ENCODE results near the gene USH1G.

The USH1G gene

GRCh38 chr17:74903034-74903433 lies 20.0 kb downstream of the USH1G start:
- H3K4me2 ChIP-seq (ENCODE audit: low read length), result no peak overlapping the region
- H2AFZ ChIP-seq (ENCODE audit: low read length), result no peak overlapping the region
- no peaks in the 10 kb centered on the region for H3K79me2 ChIP-seq (ENCODE audit: insufficient read depth, low read length)
- H4K20me1 ChIP-seq (ENCODE audit: insufficient read depth, low read length), result no peaks in the 10 kb centered on the region
- no peaks in the 10 kb centered on the region for H3F3A ChIP-seq (ENCODE audit: insufficient read depth, low read length)
- H3K27me3 ChIP-seq (ENCODE audit: insufficient read depth, low read length), result no peaks in the 10 kb centered on the region
- H3K4me1 ChIP-seq (ENCODE audit: insufficient read depth, low read length, severe bottlenecking), result no peaks in the 10 kb centered on the region
- no peak overlapping the region for H3K9ac ChIP-seq (ENCODE audit: low read length)
- no peaks in the 10 kb centered on the region for H3K9me2 ChIP-seq (ENCODE audit: low read depth, low read length)
- TF ChIP-seq EZH2 (IDR thresholded peaks at IDR 0.05; ENCODE audit: borderline replicate concordance, low read length) (no peak), CTCF (IDR thresholded peaks at IDR 0.05; ENCODE audit: low read length) (no peak)
- no peaks in the 10 kb centered on the region for H3K36me3 ChIP-seq (ENCODE audit: insufficient read depth, low read length)
- no peak overlapping the region for H3K27ac ChIP-seq (ENCODE audit: low read depth, low read length, poor library complexity, severe bottlenecking)
- no peaks in the 10 kb centered on the region for H3K9me3 ChIP-seq (ENCODE audit: low read length)
- no peak overlapping the region for H3K4me3 ChIP-seq (ENCODE audit: low read depth, low read length, poor library complexity, severe bottlenecking)

GRCh38 chr17:74901353-74902135 lies 21.5 kb downstream of the USH1G start:
- H4K20me1 ChIP-seq (ENCODE audit: insufficient read depth, low read length), result no peaks in the 10 kb centered on the region
- TF ChIP-seq CTCF (IDR thresholded peaks at IDR 0.05; ENCODE audit: low read length) (no peak), EZH2 (IDR thresholded peaks at IDR 0.05; ENCODE audit: borderline replicate concordance, low read length) (no peak)

GRCh38 chr17:74900208-74900607 lies 22.8 kb downstream of the USH1G start:
- Histone ChIP-seq H3K9me3 (ENCODE audit: low read length) (no peaks in the 10 kb centered on the region), H3K36me3 (ENCODE audit: insufficient read depth, low read length) (no peaks in the 10 kb centered on the region), H3K9me2 (ENCODE audit: low read depth, low read length) (no peaks in the 10 kb centered on the region), H3K27me3 (ENCODE audit: insufficient read depth, low read length) (no peaks in the 10 kb centered on the region; the same call in 1 of the 2 replicates), H3F3A (ENCODE audit: insufficient read depth, low read length) (no peaks in the 10 kb centered on the region), H2AFZ (ENCODE audit: low read length) (no peak overlapping the region), H3K4me3 (ENCODE audit: low read depth, low read length, poor library complexity, severe bottlenecking) (no peak overlapping the region), H3K79me2 (ENCODE audit: insufficient read depth, low read length) (no peaks in the 10 kb centered on the region), H4K20me1 (ENCODE audit: insufficient read depth, low read length) (no peaks in the 10 kb centered on the region), H3K9ac (ENCODE audit: low read length) (no peak overlapping the region), H3K4me1 (ENCODE audit: insufficient read depth, low read length, severe bottlenecking) (no peaks in the 10 kb centered on the region), H3K27ac (ENCODE audit: low read depth, low read length, poor library complexity, severe bottlenecking) (no peak overlapping the region), H3K4me2 (ENCODE audit: low read length) (no peak overlapping the region)
- TF ChIP-seq EZH2 (IDR thresholded peaks at IDR 0.05; ENCODE audit: borderline replicate concordance, low read length) (no peak), CTCF (IDR thresholded peaks at IDR 0.05; ENCODE audit: low read length) (no peak)

More at GRCh38 chr17:74901353-74902135, 21.5 kb downstream of the USH1G start:
- H3K9ac ChIP-seq (ENCODE audit: low read length), result no peak overlapping the region
- H3K4me2 ChIP-seq (ENCODE audit: low read length), result no peak overlapping the region
- H3K9me2 ChIP-seq (ENCODE audit: low read depth, low read length), result no peaks in the 10 kb centered on the region
- no peaks in the 10 kb centered on the region; the same call in 1 of the 2 replicates for H3K27me3 ChIP-seq (ENCODE audit: insufficient read depth, low read length)
- H2AFZ ChIP-seq (ENCODE audit: low read length), result no peak overlapping the region
- no peaks in the 10 kb centered on the region for H3K4me1 ChIP-seq (ENCODE audit: insufficient read depth, low read length, severe bottlenecking)
- H3F3A ChIP-seq (ENCODE audit: insufficient read depth, low read length), result no peaks in the 10 kb centered on the region
- H3K4me3 ChIP-seq (ENCODE audit: low read depth, low read length, poor library complexity, severe bottlenecking), result no peak overlapping the region
- no peaks in the 10 kb centered on the region for H3K36me3 ChIP-seq (ENCODE audit: insufficient read depth, low read length)
- H3K9me3 ChIP-seq (ENCODE audit: low read length), result no peaks in the 10 kb centered on the region
- no peak overlapping the region for H3K27ac ChIP-seq (ENCODE audit: low read depth, low read length, poor library complexity, severe bottlenecking)
- H3K79me2 ChIP-seq (ENCODE audit: insufficient read depth, low read length), result no peaks in the 10 kb centered on the region

Data from OCI-LY1 (cell line).